H9 (cell line): Measurements from ENCODE around the gene PCNX2. TPM values are rescaled to one million over a fixed set of nuclear protein-coding genes. Genes with fewer than 3 reads are reported as not detected.

ENCODE experiments used
- DNase-seq: peaks from one replicate; pipeline ENCODE4 v3.0.0-alpha.2; 2017
- H2AFZ ChIP-seq: one replicate; pipeline ENCODE4 v1.6.1; 2013; ENCODE audit warnings: mild to moderate bottlenecking, low read length, control low read depth, moderate library complexity
- H2AK5ac ChIP-seq: 2 replicates; pipeline ENCODE4 v1.6.1; 2013; ENCODE audit warnings: low read length, control low read depth, mixed read lengths; ENCODE audit not compliant: insufficient read length
- H2BK120ac ChIP-seq: one replicate; pipeline ENCODE4 v1.6.1; 2013; ENCODE audit warnings: low read depth, mild to moderate bottlenecking, low read length, control low read depth, inconsistent platforms; ENCODE audit not compliant: poor library complexity, severe bottlenecking
- H2BK12ac ChIP-seq: 2 replicates; pipeline ENCODE4 v1.6.1; 2013; ENCODE audit warnings: low read length, control low read depth, mixed read lengths, low read depth; ENCODE audit not compliant: insufficient read length
- H2BK15ac ChIP-seq: 2 replicates; pipeline ENCODE4 v1.6.1; 2013; ENCODE audit warnings: low read depth, low read length, control low read depth
- H2BK20ac ChIP-seq: one replicate; pipeline ENCODE4 v1.6.1; 2013; ENCODE audit warnings: low read depth, mild to moderate bottlenecking, low read length, control low read depth, inconsistent platforms; ENCODE audit not compliant: poor library complexity, severe bottlenecking
- H2BK5ac ChIP-seq: 2 replicates; pipeline ENCODE4 v1.6.1; 2013; ENCODE audit warnings: low read length, control low read depth, mixed read lengths; ENCODE audit not compliant: insufficient read length
- H3K14ac ChIP-seq: 2 replicates; pipeline ENCODE4 v1.6.1; 2013; ENCODE audit warnings: low read length, control low read depth; ENCODE audit not compliant: insufficient read depth
- H3K18ac ChIP-seq: 2 replicates; pipeline ENCODE4 v1.6.1; 2013; ENCODE audit warnings: low read depth, mild to moderate bottlenecking, mixed read lengths, low read length, control low read depth; ENCODE audit not compliant: insufficient read length
- H3K23ac ChIP-seq: 2 replicates; pipeline ENCODE4 v1.6.1; 2013; ENCODE audit warnings: low read length, control low read depth, mixed read lengths, low read depth; ENCODE audit not compliant: insufficient read length
- H3K23me2 ChIP-seq: 2 replicates; pipeline ENCODE4 v1.6.1; 2013; ENCODE audit warnings: low read depth, mild to moderate bottlenecking, mixed read lengths, low read length, control low read depth; ENCODE audit not compliant: insufficient read length, poor library complexity, severe bottlenecking
- H3K27ac ChIP-seq: 2 replicates; pipeline ENCODE4 v1.5.1; 2013; ENCODE audit warnings: low read length, control low read depth, mixed read lengths, low read depth; ENCODE audit not compliant: insufficient read length
- H3K27me3 ChIP-seq: 2 replicates; pipeline ENCODE4 v1.6.1; 2013; ENCODE audit warnings: low read length, control low read depth, inconsistent platforms; ENCODE audit not compliant: insufficient read depth
- H3K4ac ChIP-seq: 2 replicates; pipeline ENCODE4 v1.6.1; 2013; ENCODE audit warnings: low read depth, mild to moderate bottlenecking, control low read depth, inconsistent platforms, low read length, moderate library complexity
- H3K4me1 ChIP-seq: 2 replicates; pipeline ENCODE4 v1.6.1; 2013; ENCODE audit warnings: low read length, control low read depth, inconsistent platforms; ENCODE audit not compliant: insufficient read depth
- H3K4me2 ChIP-seq: 2 replicates; pipeline ENCODE4 v1.6.1; 2013; ENCODE audit warnings: low read length, control low read depth, mixed read lengths; ENCODE audit not compliant: insufficient read length, insufficient read depth
- H3K56ac ChIP-seq: 2 replicates; pipeline ENCODE4 v1.6.1; 2013; ENCODE audit warnings: low read depth, mild to moderate bottlenecking, mixed read lengths, low read length, control low read depth; ENCODE audit not compliant: insufficient read length
- H3K79me1 ChIP-seq: 2 replicates; pipeline ENCODE4 v1.6.1; 2013; ENCODE audit warnings: low read depth, mild to moderate bottlenecking, moderate library complexity, low read length, control low read depth, inconsistent platforms; ENCODE audit not compliant: insufficient read depth, poor library complexity, severe bottlenecking
- H3K79me2 ChIP-seq: 2 replicates; pipeline ENCODE4 v1.6.1; 2013; ENCODE audit warnings: low read length, control low read depth, inconsistent platforms; ENCODE audit not compliant: insufficient read depth
- H3K9ac ChIP-seq: 2 replicates; pipeline ENCODE4 v1.6.1; 2013; ENCODE audit warnings: low read length, control low read depth, mixed read lengths; ENCODE audit not compliant: insufficient read length; ENCODE audit errors: extremely low read depth
- H3K9me3 ChIP-seq: one replicate; pipeline ENCODE4 v1.6.1; 2013; ENCODE audit warnings: low read depth, low read length, inconsistent platforms; ENCODE audit not compliant: control insufficient read depth
- H3T11ph ChIP-seq: one replicate; pipeline ENCODE4 v1.6.1; 2013; ENCODE audit warnings: mild to moderate bottlenecking, low read length, control low read depth, inconsistent platforms
- H4K20me1 ChIP-seq: one replicate; pipeline ENCODE4 v1.6.1; 2013; ENCODE audit not compliant: control insufficient read depth, insufficient read length, insufficient read depth
- H4K5ac ChIP-seq: 2 replicates; pipeline ENCODE4 v1.6.1; 2013; ENCODE audit warnings: low read depth, mild to moderate bottlenecking, mixed read lengths, low read length, control low read depth; ENCODE audit not compliant: insufficient read length
- H4K8ac ChIP-seq: replicated peaks from 2 replicates; pipeline ENCODE4 v1.6.1; 2013; ENCODE audit warnings: low read length, control low read depth, mixed read lengths, low read depth; ENCODE audit not compliant: insufficient read length
- H4K91ac ChIP-seq: 2 replicates; pipeline ENCODE4 v1.6.1; 2013; ENCODE audit warnings: low read depth, mild to moderate bottlenecking, moderate library complexity, mixed read lengths, low read length, control low read depth; ENCODE audit not compliant: insufficient read length
- H3K27ac Mint-ChIP-seq, 3 experiments: 2 replicates in 2 of 3; 3 replicates in 1 of 3; pipeline ENCODE4 v1.8.0; 2020 to 2021; ENCODE audit warnings: mixed read lengths in 3 of 3, mild to moderate bottlenecking in 1 of 3, moderate library complexity in 1 of 3
- H3K27me3 Mint-ChIP-seq: 2 replicates; pipeline ENCODE4 v1.8.0; 2021; ENCODE audit warnings: low read depth, mild to moderate bottlenecking, moderate library complexity, mixed read lengths
- H3K36me3 Mint-ChIP-seq, 3 experiments: 2 replicates in 2 of 3; 3 replicates in 1 of 3; pipeline ENCODE4 v1.8.0; 2020 to 2021; ENCODE audit warnings: low read depth in 3 of 3, mixed read lengths in 3 of 3; ENCODE audit not compliant: insufficient read depth in 1 of 3
- H3K4me1 Mint-ChIP-seq, 2 experiments: 2 replicates each; pipeline ENCODE4 v1.8.0; 2020; ENCODE audit warnings: mixed read lengths in 2 of 2
- H3K4me3 Mint-ChIP-seq, 2 experiments: 2 replicates in 1 of 2; 3 replicates in 1 of 2; pipeline ENCODE4 v1.8.0; 2020 to 2021; ENCODE audit warnings: mild to moderate bottlenecking in 2 of 2, mixed read lengths in 2 of 2, moderate library complexity in 1 of 2
- H3K9me3 Mint-ChIP-seq, 2 experiments: 2 replicates in 1 of 2; 3 replicates in 1 of 2; pipeline ENCODE4 v1.8.0; 2020; ENCODE audit warnings: mild to moderate bottlenecking in 2 of 2, mixed read lengths in 2 of 2, moderate library complexity in 1 of 2
- WGBS: extraction: QIAGEN DNeasy Blood & Tissue Kit; methylation state at CpG from one replicate; pipeline ENCODE4 v1.1.7; 2013; ENCODE audit warnings: missing lambda C conversion rate, low lambda C conversion rate, mixed read lengths; ENCODE audit not compliant: insufficient read length; ENCODE audit errors: extremely low coverage; 5-methylcytosine and 5-hydroxymethylcytosine counted together
- total RNA-seq: library from RNA; stranded (reverse); gene quantifications from 2 replicates; pipeline ENCODE4 v1.2.1, GENCODE V29; 2021
- TF ChIP-seq, protein P1 (sequence below): fragments of 200-600 bp; sonication (generic); conservative IDR thresholded peaks from 3 replicates; pipeline ENCODE4 v1.8.0; 2021; ENCODE audit warnings: antibody characterized with exemption, mild to moderate bottlenecking

The PCNX2 gene
- total RNA-seq, 1 experiment from 2014 or later = 45.1 TPM

DNA sequence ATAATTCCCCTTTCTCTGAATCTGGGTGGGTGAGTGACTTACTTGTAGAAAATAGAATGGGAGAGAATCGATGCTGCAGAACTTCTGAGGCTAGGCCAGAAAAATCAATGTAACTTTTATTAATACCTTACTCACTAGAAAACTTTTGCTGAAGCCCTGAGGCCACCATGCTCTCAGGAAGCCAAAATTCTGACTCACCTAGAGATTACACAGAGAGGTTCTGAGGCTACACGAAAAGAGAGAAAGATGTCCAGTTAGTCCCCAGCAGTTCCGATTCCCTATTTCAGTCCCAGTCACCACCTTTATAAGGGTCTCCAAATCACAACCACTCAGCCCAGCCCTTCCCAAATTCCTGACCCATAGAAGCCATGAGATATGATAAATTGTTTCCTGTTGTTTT lies 210.0 kb downstream of the PCNX2 start:
- DNase-seq = no peak
- H3K23me2 ChIP-seq = no peaks in the 10 kb centered on the region

More for the DNA sequence above, 210.0 kb downstream of the PCNX2 start:
- Histone ChIP-seq H3K18ac (no peak overlapping the region), H4K8ac (no peak overlapping the region), H3K9me3 (no peaks in the 10 kb centered on the region), H2BK5ac (no peak overlapping the region), H3K4ac (no peak overlapping the region), H3K79me1 (no peaks in the 10 kb centered on the region), H2AFZ (no peak overlapping the region), H3K23ac (no peak overlapping the region), H2AK5ac (no peak overlapping the region), H3K27me3 (no peaks in the 10 kb centered on the region), H3K79me2 (no peaks in the 10 kb centered on the region), H3K9ac (no peak overlapping the region), H2BK15ac (no peak overlapping the region), H2BK20ac (no peak overlapping the region), H3K4me2 (no peak overlapping the region), H2BK12ac (no peak overlapping the region), H3K27ac (no peak overlapping the region), H2BK120ac (no peak overlapping the region), H3T11ph (no peak overlapping the region), H3K4me1 (no peaks in the 10 kb centered on the region; the same call in 1 of the 2 replicates), H4K20me1 (no peaks in the 10 kb centered on the region), H3K56ac (no peak overlapping the region), H4K91ac (no peak overlapping the region), H4K5ac (no peak overlapping the region), H3K14ac (no peak overlapping the region)
- TF ChIP-seq, protein P1, sequence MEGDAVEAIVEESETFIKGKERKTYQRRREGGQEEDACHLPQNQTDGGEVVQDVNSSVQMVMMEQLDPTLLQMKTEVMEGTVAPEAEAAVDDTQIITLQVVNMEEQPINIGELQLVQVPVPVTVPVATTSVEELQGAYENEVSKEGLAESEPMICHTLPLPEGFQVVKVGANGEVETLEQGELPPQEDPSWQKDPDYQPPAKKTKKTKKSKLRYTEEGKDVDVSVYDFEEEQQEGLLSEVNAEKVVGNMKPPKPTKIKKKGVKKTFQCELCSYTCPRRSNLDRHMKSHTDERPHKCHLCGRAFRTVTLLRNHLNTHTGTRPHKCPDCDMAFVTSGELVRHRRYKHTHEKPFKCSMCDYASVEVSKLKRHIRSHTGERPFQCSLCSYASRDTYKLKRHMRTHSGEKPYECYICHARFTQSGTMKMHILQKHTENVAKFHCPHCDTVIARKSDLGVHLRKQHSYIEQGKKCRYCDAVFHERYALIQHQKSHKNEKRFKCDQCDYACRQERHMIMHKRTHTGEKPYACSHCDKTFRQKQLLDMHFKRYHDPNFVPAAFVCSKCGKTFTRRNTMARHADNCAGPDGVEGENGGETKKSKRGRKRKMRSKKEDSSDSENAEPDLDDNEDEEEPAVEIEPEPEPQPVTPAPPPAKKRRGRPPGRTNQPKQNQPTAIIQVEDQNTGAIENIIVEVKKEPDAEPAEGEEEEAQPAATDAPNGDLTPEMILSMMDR = no peak
- Mint-ChIP-seq H3K4me3 (no peak overlapping the region), H3K4me1 (peaks cover 10 to 11% of the 10 kb centered on the region in 2 experiments), H3K36me3 (peaks cover 31 to 35% (median 33%) of the 10 kb centered on the region in 3 experiments; a peak in 6 of 7 replicates), H3K27ac (no peak overlapping the region), H3K9me3 (no peaks in the 10 kb centered on the region), H3K27me3 (no peaks in the 10 kb centered on the region)
- no CpG with 5 or more reads among the region's 3 CpGs for WGBS
